DMS53 treated with DMSO at 0.1 percent for 48 hours (cell line): Measurements from ENCODE around the gene PDCD1.

Source experiments
- DNase-seq: peaks from one replicate; lab custom pipeline; 2025; ENCODE audit not compliant: unreplicated experiment; lab: John Stamatoyannopoulos, UW

The PDCD1 gene

GRCh38 chr2:241895712-241896641 is 37.3 kb upstream of the PDCD1 start:
- no peak for DNase-seq

- no peak for DNase-seq
Observed at GRCh38 chr2:241895427-241895711, 36.7 kb upstream of the PDCD1 start.

GRCh38 chr2:241894681-241895426 is 36.2 kb upstream of the PDCD1 start:
- DNase-seq: no peak

GRCh38 chr2:241894056-241894641 is 35.5 kb upstream of the PDCD1 start:
- no peak for DNase-seq

DNA sequence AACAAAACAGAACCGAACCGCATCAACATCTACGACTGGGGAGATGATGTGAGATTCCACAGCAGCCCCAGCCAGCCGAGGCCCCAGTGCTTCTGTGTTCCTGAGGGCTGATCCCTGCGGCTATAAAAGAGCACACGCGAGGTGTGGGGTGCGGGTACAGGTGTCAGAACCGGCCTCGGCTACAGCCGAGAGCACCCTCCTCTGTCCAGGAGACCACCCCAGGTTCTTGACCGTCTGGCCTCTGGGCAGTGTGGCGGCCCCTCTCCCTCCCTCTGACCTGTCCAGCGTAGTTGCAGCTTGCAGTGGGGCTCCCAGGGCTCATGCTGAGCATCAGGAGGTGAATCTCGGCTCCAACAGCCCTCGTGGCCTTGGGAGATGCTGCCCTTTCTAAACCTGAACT is 34.6 kb upstream of the PDCD1 start:
- no peak for DNase-seq

GRCh38 chr2:241892299-241893137 is 33.8 kb upstream of the PDCD1 start:
- no peak for DNase-seq

GRCh38 chr2:241891988-241892298 is 33.2 kb upstream of the PDCD1 start:
- no peak for DNase-seq

DNA sequence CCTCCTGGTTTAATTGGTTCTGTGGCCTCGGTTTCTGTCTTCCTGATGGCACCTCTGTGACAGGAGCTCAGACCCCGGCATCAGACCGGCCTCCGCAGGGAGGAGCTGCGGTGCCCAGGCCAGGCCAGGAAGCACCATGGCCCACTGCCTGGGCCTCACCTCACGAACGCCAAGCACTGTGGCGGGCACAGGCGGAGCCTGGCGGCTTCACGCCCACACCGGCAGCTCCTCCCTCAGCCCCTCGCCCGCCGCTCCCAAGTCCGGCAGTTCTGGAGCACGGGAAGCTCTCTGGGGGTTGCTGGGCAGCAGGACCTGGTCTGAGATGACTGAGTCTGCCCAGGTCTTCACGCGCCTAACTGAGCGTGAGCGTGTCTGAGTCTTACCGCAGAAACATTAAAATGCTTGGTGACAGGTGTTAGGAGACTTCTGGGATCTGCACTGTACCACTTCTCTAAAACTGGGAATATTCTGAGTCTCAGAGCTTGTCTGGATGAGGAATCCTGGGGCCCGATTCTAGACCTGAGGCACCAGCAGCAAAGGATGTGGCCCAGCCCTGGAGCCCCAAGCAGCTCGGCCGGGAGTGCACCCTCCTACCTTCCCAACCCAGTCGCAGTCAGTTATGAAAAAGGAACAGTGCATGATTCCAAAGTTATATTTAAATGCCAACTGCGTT is 32.8 kb upstream of the PDCD1 start:
- DNase-seq: no peak

- DNase-seq: peak; percentile 48
Observed at GRCh38 chr2:241890524-241891235, 32.0 kb upstream of the PDCD1 start.

GRCh38 chr2:241888641-241889040 is 29.9 kb upstream of the PDCD1 start:
- DNase-seq: no peak

- DNase-seq: no peak
Observed at GRCh38 chr2:241887806-241888522, 29.3 kb upstream of the PDCD1 start.

DNA sequence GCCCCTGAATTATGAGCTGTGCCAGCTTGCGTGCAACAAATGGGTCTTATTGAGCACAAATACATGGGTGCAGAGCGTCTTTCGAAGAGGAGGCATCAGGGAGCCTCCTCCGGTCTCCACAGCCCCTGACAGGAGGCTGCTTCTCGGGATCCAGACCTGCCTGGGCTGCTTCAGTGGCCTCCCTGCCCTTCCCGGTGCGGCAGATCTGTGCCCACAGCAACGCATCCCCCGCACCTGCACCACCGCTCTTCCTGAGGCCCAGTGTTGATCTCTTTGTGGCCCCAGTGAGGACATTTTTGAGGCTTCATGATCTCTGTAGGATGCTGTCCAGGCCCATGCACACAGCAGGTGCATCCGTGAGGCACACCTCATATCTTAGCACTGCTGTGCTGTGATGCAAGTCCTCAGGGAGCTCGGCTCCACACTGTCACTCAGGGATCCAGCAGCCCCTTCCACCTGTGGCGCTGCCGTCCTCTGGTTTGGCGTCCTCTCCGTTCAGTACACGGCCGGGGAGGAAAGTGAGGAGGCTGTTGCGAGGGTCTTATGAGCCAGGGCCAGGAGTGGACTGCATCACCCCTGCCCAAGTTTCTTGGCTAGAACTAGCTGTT is 28.2 kb upstream of the PDCD1 start:
- DNase-seq: no peak

GRCh38 chr2:241885946-241886643 is 27.4 kb upstream of the PDCD1 start:
- DNase-seq: no peak

- no peak for DNase-seq
Observed at GRCh38 chr2:241885291-241885945, 26.7 kb upstream of the PDCD1 start.

GRCh38 chr2:241884951-241885290 is 26.2 kb upstream of the PDCD1 start:
- no peak for DNase-seq

GRCh38 chr2:241882091-241882625 is 23.5 kb upstream of the PDCD1 start:
- DNase-seq: peak; percentile 55

DNA sequence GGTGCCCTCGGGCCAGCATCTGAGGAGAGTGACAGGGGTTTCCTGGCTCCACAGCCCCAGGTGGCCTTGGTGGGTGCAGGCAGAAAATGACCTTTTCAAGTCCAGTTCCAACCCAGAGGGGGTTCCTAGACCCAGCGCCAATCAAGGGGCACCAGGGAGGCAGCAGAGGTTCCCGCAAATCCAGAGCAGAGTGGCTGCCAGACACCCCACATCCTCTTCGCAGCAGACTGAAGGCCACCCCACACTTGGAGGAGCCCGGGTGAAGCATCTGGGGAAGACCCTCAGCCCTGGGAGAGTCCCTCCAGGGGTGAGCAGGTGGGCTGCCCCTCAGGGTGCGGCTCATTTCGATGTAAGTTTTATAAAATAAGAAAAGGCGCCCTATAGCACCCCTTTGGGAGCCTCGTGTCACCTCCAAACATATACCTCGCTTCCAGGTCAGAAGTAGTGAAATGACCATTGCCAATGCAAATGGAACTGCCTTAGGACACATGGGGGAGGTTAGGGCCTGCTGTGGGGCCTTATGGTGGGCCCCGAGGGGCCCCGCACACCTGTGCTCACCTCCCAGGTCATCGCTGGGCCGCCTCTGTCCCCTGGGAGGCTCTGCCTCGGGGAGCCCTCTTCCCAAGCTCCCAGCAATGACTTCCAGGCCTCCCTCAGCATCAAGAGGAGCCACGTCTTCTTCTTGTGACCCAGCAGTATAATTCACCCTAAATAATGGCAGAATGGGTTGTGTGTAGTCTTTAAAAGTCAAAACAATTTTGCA is 21.8 kb upstream of the PDCD1 start:
- no peak for DNase-seq
